CD4-positive, alpha-beta T cell treated with Interleukin-10 for 1 hour (primary cell): ENCODE results near the gene MKRN1.
"Not testable (repeated sequence)": the region's sequence is repeated elsewhere in the genome, so short reads cannot be mapped to it uniquely, and the experiment has no call there.

Experiments used
- DNase-seq: peaks from one replicate; pipeline ENCODE4 v3.0.0-alpha.2; 2020

Gene MKRN1

DNA sequence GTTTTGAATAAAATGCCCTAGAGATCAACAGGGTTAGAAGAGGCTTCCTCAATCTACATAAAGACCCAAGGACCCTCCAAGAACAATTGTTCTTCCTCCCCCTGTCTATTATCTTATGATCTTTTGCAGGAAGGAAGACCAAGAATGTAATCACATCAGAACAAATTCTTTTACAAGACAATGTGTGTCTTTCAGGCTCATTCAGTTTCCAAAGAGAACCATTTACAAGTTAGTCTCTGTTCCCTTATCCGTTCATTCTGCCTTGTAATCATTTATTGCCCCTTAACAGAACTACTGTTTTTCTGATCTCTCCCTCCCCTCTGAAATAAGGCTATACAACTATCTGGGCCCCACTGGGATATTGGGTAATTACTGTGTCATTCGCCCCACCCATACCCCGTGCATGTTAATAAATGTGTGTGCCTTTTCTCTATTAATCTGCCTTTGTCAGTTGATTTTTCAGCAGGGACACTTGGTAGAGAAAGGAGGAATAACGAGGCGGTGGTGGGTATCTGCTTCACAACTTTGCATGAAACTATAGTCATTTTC is 5.7 kb upstream of the MKRN1 start:
- DNase-seq = no peak

DNA sequence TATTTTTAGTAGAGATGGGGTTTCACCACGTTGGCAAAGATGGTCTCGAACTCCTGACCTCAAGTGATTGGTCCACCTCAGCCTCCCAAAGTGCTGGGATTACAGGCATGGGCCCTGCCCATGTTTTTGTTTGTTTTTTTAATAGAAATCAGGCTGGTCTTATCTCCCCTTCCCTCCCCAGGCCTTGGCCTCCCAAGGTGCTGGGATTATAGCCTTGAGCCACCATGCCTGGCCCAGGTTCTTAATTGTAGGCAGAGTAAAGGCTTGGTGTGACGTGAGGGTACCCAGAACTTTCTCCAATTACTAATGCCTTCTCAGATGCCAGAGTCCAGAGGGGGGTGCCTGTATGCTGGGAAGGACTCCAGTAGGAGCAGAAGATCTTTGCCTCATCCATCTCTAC is 5.2 kb upstream of the MKRN1 start:
- DNase-seq = no peak

DNA sequence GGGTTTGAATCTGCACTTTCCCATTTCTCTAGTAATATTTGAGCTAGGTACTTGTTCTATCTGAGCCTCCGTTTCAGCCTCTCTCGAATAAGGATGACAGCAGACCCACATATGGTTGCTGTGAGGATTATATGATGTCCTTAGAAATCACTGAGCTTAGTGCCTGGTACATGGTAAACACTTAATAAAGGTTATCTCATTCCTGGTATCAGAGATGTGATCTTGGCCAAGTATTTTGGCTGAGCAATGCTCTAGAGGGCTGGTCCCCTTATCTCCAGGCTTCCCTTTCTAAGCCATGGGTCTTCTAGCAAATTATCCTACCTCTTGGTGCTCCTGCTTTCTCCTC is 407 bp upstream of the MKRN1 start:
- DNase-seq = no peak

GRCh38 chr7:140478246-140479061 is 851 bp downstream of the MKRN1 start:
- DNase-seq = peak; percentile 45

DNA sequence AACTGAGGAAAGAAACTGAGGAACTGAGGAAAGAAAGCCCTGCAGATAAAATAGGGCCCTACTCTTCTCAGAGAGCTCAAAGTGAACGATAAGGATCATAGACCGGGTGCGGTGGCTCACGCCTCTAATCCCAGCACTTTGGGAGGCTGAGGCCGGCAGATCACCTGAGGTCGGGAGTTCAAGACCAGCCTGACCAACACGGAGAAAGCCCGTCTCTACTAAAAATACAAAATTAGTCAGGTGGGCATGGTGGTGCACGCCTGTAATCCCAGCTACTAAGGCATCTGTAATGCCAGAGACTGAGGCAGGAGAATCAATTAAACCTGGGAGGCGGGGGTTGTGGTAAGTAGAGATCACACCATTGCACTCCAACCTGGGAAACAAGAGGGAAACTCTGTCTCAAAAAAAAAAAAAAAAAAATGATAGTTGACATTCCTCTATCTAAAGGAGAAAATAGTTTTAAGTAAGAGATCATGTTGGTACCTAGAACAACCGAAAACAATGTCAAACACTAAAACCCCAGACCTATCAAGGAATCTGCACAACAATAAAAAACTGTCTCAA is 2.5 kb downstream of the MKRN1 start:
- DNase-seq = no peak

DNA sequence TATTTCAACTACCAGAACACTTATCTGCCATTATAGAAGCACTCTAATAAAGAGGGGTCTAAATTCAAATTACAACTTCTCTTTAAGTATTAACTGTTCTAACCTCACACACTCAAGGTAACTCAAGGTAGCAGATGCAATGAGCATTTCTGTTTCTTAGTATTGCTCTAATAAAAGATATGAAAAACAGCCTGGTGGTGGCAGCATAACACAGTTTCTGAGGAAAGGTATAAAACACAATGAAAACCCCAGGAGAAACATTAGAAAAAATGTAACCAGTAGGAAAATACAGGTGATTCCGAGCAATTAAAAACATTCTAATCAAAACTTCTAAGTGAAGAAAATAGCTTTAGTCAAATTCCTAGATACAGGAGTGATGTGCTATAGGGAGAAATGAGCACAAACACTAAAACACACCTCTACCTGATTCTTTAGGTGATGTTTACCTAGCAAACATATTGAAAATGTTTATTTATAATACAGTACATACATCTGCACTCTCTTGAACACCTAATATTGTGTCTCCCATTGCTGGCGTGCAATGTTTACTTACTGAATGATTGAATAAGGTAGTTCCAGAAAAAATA is 3.5 kb downstream of the MKRN1 start:
- DNase-seq = peak; percentile 73

DNA sequence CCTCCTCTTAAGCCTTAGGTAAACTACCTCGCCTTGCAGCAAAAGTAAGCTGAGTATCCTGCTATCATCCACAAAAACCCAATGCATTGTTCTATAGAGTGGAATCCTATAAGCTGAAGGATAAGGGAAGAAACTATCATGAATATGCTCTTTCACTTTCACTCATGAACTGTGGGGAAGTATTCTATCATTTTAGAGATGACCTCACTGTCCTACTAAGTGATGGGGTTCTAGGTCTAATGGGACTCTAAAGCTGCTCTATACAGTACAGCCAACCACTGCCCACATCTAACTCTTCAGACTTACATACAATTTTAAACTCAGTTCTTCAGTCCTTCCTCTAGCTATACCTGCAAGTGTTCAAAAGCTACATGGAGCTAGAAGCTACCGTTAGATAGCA is 16.2 kb downstream of the MKRN1 start:
- DNase-seq = no peak

DNA sequence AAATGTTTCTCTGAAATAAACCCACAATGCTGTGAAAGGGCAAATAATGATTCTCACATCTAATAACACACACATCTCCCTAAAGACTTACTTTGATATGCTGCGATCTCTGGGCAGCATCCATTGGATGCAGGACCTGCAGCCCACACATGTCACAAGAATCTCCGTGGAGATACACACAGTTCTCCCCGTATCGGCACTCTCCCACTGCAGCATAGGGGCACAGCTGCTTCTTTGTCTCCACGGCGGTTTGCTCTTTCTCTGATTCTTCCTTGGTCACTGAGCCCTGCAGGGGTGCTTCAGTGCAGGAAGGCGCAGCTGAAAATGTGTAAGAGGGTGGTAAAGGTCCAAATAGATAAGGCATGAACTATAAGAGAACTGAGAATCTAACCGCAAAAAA is 20.4 kb downstream of the MKRN1 start:
- no peak for DNase-seq

DNA sequence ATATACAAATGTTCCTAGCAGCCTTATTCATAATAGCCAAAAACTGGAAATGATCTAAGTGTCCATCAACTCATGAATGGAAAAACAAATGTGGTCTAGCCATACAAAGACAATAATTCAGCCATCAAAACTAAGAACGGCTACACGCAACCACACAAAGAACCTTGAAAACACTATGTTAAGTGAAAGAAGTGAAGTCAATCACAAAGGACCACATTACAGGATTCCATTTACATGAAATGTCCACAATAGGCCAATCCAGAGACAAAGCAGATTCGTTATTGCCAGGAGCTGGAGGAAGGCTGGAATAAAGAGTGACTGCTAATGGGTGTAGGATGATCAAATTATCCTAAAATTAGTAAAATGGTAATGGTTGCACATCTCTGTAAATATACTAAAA is 21.1 kb downstream of the MKRN1 start:
- DNase-seq = no peak

- DNase-seq = no peak
Measured at GRCh38 chr7:140456551-140457051, 22.7 kb downstream of the MKRN1 start.

GRCh38 chr7:140455743-140456142 is 23.6 kb downstream of the MKRN1 start:
- no peak for DNase-seq

DNA sequence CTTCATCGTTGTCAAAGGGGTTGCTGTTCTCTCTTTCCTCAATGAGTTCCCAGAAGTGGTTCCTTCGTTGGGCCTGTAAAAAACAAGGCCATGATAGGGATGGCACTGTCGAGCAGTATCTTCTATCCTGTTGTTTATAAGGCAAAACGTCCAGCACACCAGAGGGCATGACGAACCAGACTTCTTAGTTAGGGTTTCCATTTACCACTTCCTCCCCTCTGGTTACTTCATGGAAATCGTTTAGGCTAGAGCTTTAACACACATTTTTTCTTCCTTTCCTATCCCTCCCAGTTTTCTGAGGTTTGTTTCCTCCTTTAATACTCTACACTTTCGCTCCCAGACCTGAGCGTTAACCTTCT is 24.7 kb downstream of the MKRN1 start:
- no peak for DNase-seq

GRCh38 chr7:140453785-140454656 is 25.3 kb downstream of the MKRN1 start:
- DNase-seq = not testable (repeated sequence)

- DNase-seq = no peak
Measured at GRCh38 chr7:140453273-140453672, 26.0 kb downstream of the MKRN1 start.

DNA sequence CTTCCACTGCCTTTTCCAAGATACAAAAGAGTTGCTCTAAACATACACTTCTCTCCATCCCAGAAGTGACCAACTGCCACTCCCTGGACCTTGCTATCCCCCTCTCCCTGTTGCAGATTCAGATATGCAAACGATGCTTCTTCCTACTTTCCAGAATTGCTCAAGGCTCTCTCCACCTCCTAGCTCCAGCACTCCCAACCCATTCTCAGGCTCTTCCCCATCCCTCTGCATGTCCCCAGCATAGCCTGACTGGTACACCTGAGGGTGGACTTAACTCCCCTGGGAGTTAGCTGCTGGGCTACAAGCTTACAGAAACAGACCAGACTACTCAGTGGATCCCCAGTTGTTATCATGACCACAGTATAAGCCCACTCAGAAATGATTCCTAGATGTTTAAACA is 27.6 kb downstream of the MKRN1 start:
- DNase-seq = no peak

- DNase-seq = no peak
Measured at GRCh38 chr7:140448781-140449480, 30.4 kb downstream of the MKRN1 start.

GRCh38 chr7:140447841-140448240 is 31.5 kb downstream of the MKRN1 start:
- DNase-seq = no peak

DNA sequence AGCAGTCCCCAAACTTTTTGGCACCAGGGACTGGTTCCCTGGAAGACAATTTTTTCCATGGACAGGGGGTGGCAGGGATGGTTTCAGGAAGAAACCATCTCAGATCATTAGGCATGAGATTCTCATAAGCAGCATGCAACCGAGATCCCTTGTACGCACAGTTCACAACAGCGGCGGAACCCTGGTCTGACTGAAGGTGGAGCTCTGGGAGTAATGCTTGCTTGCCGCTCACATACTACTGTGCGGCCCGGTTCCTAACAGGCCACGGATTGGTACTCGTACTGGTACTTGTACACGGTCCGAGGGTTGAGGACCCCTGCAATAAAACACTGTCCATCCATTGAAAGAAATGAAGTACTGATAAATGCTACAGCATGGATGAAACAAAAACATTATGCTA is 32.8 kb downstream of the MKRN1 start:
- DNase-seq = no peak

GRCh38 chr7:140441519-140441918 is 37.8 kb downstream of the MKRN1 start:
- DNase-seq = no peak

DNA sequence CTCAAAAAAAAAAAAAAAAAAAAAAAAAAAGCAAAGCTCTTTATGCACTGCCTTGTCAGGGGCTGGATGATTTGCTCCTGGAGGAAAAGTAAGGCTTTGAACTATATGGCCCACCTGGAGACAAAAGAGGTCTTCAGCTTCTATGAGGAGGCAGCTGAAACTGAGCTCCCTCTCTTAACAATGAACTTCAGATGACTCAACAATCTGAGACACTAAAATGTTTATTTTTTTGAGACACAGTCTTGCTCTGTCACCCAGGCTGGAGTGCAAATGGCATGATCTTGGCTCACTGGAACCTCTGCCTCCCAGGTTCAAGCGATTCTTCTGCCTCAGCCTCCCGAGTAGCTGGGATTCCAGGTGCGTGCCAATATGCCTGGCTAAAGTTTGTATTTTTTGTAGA is 38.7 kb downstream of the MKRN1 start:
- DNase-seq = no peak

GRCh38 chr7:140439359-140439758 is 39.9 kb downstream of the MKRN1 start:
- no peak for DNase-seq

DNA sequence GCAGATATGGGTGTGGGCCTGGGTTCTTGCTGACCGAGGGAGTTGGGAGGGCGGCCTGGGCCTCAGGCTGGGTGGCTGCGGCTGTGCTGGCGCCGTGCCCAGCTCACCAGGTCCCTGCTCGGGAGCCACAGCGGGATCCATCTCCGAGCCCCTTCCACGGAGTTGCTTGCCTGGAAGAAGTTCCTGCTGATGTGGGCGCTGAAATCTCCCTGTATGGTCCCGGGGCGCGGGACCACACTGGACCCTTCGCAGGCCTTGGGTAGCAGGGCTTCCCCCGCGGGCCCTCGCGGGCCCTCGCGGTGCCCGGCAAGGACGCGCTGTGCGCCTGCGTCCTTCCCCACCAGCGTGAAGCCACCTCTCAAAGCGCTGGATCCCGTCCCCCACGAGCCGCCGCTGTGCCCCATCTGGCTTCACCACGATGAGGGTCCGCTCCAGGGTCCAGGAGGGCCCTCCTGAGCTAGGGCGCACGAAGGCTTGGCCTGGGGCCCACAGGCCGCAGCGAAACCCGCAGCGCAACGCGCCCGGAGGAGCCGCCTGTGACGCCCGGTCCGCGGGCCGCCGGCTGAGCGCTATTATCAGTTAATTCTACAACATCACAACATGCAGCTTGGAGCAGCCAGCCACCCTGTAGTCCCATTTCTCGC is 43.9 kb downstream of the MKRN1 start:
- DNase-seq = no peak
